ENCODE data around the gene WFDC12. TPM values are rescaled to one million over a fixed set of nuclear protein-coding genes. Genes with fewer than 3 reads are reported as not detected.

Gene WFDC12
- total and polyA plus RNA-seq, 2 donors (not counting 3 experiments of a cell fraction or from before 2014, with no cell fraction given) = not detected

- TF ChIP-seq CTCF (IDR thresholded peaks at IDR 0.05; ENCODE audit: extremely low read depth in 1 of 2, insufficient read depth in 1 of 2, low read depth in 1 of 2, low read length in 2 of 2) (no peak), FOS (IDR thresholded peaks at IDR 0.05; ENCODE audit: borderline replicate concordance, insufficient read depth, low read length) (no peak), GATA2 (IDR thresholded peaks at IDR 0.05; ENCODE audit: insufficient read depth, insufficient read length, low read depth, low read length) (no peak), POLR2A (IDR thresholded peaks at IDR 0.05; ENCODE audit: low read depth, low read length) (no peak), MYC (IDR thresholded peaks at IDR 0.05; ENCODE audit: low read depth, low read length) (no peak)
- Histone ChIP-seq H3K36me3 (ENCODE audit: control insufficient read depth in 2 of 2, extremely low read depth in 1 of 2, insufficient read depth in 2 of 2, low read length in 2 of 2) (no peaks in the 10 kb centered on the region), H3K27me3 (ENCODE audit: control insufficient read depth in 2 of 2, insufficient read depth in 2 of 2, low read length in 2 of 2) (peaks cover 2 to 7% of the 10 kb centered on the region in 2 experiments), H4K20me1 (replicated peaks; ENCODE audit: control insufficient read depth, extremely low read depth, insufficient read depth, low read length) (no peaks in the 10 kb centered on the region), H2AFZ (ENCODE audit: low read depth, low read length) (no peak overlapping the region), H3K9me1 (replicated peaks; ENCODE audit: control insufficient read depth, extremely low read depth, insufficient read depth, low read length) (no peaks in the 10 kb centered on the region), H3K27ac (ENCODE audit: insufficient read depth, low read depth, low read length) (no peak overlapping the region), H3K9me3 (replicated peaks; ENCODE audit: control insufficient read depth, insufficient read depth, low read length) (no peaks in the 10 kb centered on the region), H3K4me2 (ENCODE audit: insufficient read depth, low read length) (no peak overlapping the region), H3K4me3 (replicated peaks in 1 of 3; ENCODE audit: insufficient read depth in 1 of 3, low read depth in 1 of 3, low read length in 3 of 3) (no peak overlapping the region), H3K9ac (replicated peaks; ENCODE audit: extremely low read depth, insufficient read depth, low read length) (no peak overlapping the region), H3K79me2 (ENCODE audit: control insufficient read depth, insufficient read depth, low read length) (no peaks in the 10 kb centered on the region), H3K4me1 (ENCODE audit: control insufficient read depth, extremely low read depth, insufficient read depth, low read length) (no peaks in the 10 kb centered on the region)
- no peak for DNase-seq (ENCODE audit: low read depth, low spot score)
- dilution Hi-C loops (cut with MboI; ENCODE audit: extremely low pct_ligation_motif_present, low sequenced_read_pairs) = no loop called here
- no peak for FAIRE-seq
- CTCF ChIA-PET = interaction anchor here (0.7 to 2.1 kb wide), 14 partner anchors 13 to 176 kb away, joined by 3 to 8 read pairs (median 4); no protein-coding TSS in a partner anchor
- POLR2A ChIA-PET = no interaction called here
- intact Hi-C loops (cut with micrococcal nuclease) = no loop called here
- no TSS peak for BruUV-seq (replicated peaks)
Observed at GRCh38 chr20:45118028-45118427, 6.2 kb downstream of the WFDC12 start.

- H3K9me3 ChIP-seq (replicated peaks; ENCODE audit: control insufficient read depth, insufficient read depth, low read length) = no peaks in the 10 kb centered on the region
- DNase-seq (ENCODE audit: low read depth, low spot score) = no peak
- no peak overlapping the region for H3K4me3 ChIP-seq (replicated peaks in 1 of 3; ENCODE audit: insufficient read depth in 1 of 3, low read depth in 1 of 3, low read length in 3 of 3)
- H3K36me3 ChIP-seq (ENCODE audit: control insufficient read depth in 2 of 2, extremely low read depth in 1 of 2, insufficient read depth in 2 of 2, low read length in 2 of 2) = no peaks in the 10 kb centered on the region
- no peaks in the 10 kb centered on the region for H4K20me1 ChIP-seq (replicated peaks; ENCODE audit: control insufficient read depth, extremely low read depth, insufficient read depth, low read length)
- no peaks in the 10 kb centered on the region for H3K79me2 ChIP-seq (ENCODE audit: control insufficient read depth, insufficient read depth, low read length)
- no peaks in the 10 kb centered on the region for H3K4me1 ChIP-seq (ENCODE audit: control insufficient read depth, extremely low read depth, insufficient read depth, low read length)
- H3K9me1 ChIP-seq (replicated peaks; ENCODE audit: control insufficient read depth, extremely low read depth, insufficient read depth, low read length) = no peaks in the 10 kb centered on the region
- H3K4me2 ChIP-seq (ENCODE audit: insufficient read depth, low read length) = no peak overlapping the region
- H2AFZ ChIP-seq (ENCODE audit: low read depth, low read length) = no peak overlapping the region
- CTCF ChIA-PET = interaction anchor here (0.7 to 2.1 kb wide), 13 partner anchors 13 to 176 kb away, joined by 3 to 8 read pairs (median 4); no protein-coding TSS in a partner anchor
- H3K27me3 ChIP-seq (ENCODE audit: control insufficient read depth in 2 of 2, insufficient read depth in 2 of 2, low read length in 2 of 2) = peaks cover 2 to 4% of the 10 kb centered on the region in 2 experiments
- TF ChIP-seq FOS (IDR thresholded peaks at IDR 0.05; ENCODE audit: borderline replicate concordance, insufficient read depth, low read length) = no peak
- no peak for TF ChIP-seq GATA2 (IDR thresholded peaks at IDR 0.05; ENCODE audit: insufficient read depth, insufficient read length, low read depth, low read length)
- TF ChIP-seq JUN (IDR thresholded peaks at IDR 0.05; ENCODE audit: borderline replicate concordance, insufficient read depth, insufficient read length, low read depth) = no peak
- TF ChIP-seq MYC (IDR thresholded peaks at IDR 0.05; ENCODE audit: low read depth, low read length) = no peak
- no peak for TF ChIP-seq CTCF (IDR thresholded peaks at IDR 0.05; ENCODE audit: extremely low read depth in 1 of 2, insufficient read depth in 1 of 2, low read depth in 1 of 2, low read length in 2 of 2)
- no peak for TF ChIP-seq EZH2 (IDR thresholded peaks at IDR 0.05; ENCODE audit: borderline replicate concordance, low read depth, low read length, severe bottlenecking)
- TF ChIP-seq MAX (IDR thresholded peaks at IDR 0.05; ENCODE audit: insufficient read depth, insufficient read length) = no peak
- TF ChIP-seq POLR2AphosphoS5 (IDR thresholded peaks at IDR 0.05; ENCODE audit: insufficient read depth, low read depth, low read length) = no peak
- no peak for TF ChIP-seq POLR2A (IDR thresholded peaks at IDR 0.05; ENCODE audit: low read depth, low read length)
- dilution Hi-C loops (cut with MboI; ENCODE audit: extremely low pct_ligation_motif_present, low sequenced_read_pairs) = no loop called here
- BruUV-seq (replicated peaks) = no TSS peak
- H3K9ac ChIP-seq (replicated peaks; ENCODE audit: extremely low read depth, insufficient read depth, low read length) = no peak overlapping the region
- POLR2A ChIA-PET = no interaction called here
- intact Hi-C loops (cut with micrococcal nuclease) = no loop called here
- no peak for FAIRE-seq
- H3K27ac ChIP-seq (ENCODE audit: insufficient read depth, low read depth, low read length) = no peak overlapping the region
Observed at GRCh38 chr20:45117581-45117980, 6.7 kb downstream of the WFDC12 start.

All from endothelial cell of umbilical vein (primary cell).